H1 (cell line): Measurements from ENCODE around the gene FTSJ3. TPM values are rescaled to one million over a fixed set of nuclear protein-coding genes. Genes with fewer than 3 reads are reported as not detected.
"Not testable (repeated sequence)": the region's sequence is repeated elsewhere in the genome, so short reads cannot be mapped to it uniquely, and the experiment has no call there.

Experiments
- CTCF ChIA-PET: fragments of 300-600 bp; sonication (Branson Sonifier 250); formaldehyde crosslinking; loops from one replicate; lab custom pipeline; 2021; ENCODE audit not compliant: partially characterized antibody; lab: Charles Lee
- POLR2A ChIA-PET: fragments of 300-600 bp; sonication (Branson Sonifier 250); formaldehyde crosslinking; loops from one replicate; lab custom pipeline; 2021; ENCODE audit warnings: inconsistent platforms; ENCODE audit not compliant: partially characterized antibody; lab: Charles Lee
- DNase-seq, 2 experiments: peaks; one replicate each; pipeline versions ENCODE4 v3.0.0 to v3.0.0-alpha.2; 2010 to 2022; ENCODE audit warnings: low spot score in 2 of 2, low read depth in 1 of 2, mixed read lengths in 1 of 2
- FAIRE-seq: peaks from 2 replicates; lab custom pipeline; 2011; peaks lifted over from hg19 to GRCh38; lab: Jason Lieb, UNC
- H2AFZ ChIP-seq: 2 replicates; pipeline ENCODE4 v1.8.1; 2012; ENCODE audit warnings: low read length, inconsistent platforms
- H2AK5ac ChIP-seq: 2 replicates; pipeline ENCODE4 v1.6.1; 2013; ENCODE audit warnings: low read depth, low read length
- H2BK120ac ChIP-seq: replicated peaks from 2 replicates; pipeline ENCODE3; 2013; ENCODE audit warnings: low read depth, low read length, inconsistent platforms
- H2BK12ac ChIP-seq: 2 replicates; pipeline ENCODE4 v1.6.1; 2013; ENCODE audit warnings: low read depth, low read length
- H2BK15ac ChIP-seq: 2 replicates; pipeline ENCODE4 v1.6.1; 2013; ENCODE audit warnings: low read length
- H2BK20ac ChIP-seq: 2 replicates; pipeline ENCODE4 v1.6.1; 2013; ENCODE audit warnings: low read length
- H2BK5ac ChIP-seq: 2 replicates; pipeline ENCODE4 v1.6.1; 2013; ENCODE audit warnings: low read depth, low read length
- H3K14ac ChIP-seq: 2 replicates; pipeline ENCODE4 v1.6.1; 2013; ENCODE audit warnings: inconsistent platforms; ENCODE audit not compliant: insufficient read length
- H3K18ac ChIP-seq: 2 replicates; pipeline ENCODE4 v1.6.1; 2013; ENCODE audit warnings: low read length; ENCODE audit errors: extremely low read depth
- H3K23ac ChIP-seq: 2 replicates; pipeline ENCODE4 v1.6.1; 2013; ENCODE audit warnings: inconsistent platforms; ENCODE audit not compliant: insufficient read length
- H3K23me2 ChIP-seq: 2 replicates; pipeline ENCODE4 v1.6.1; 2013; ENCODE audit warnings: low read depth, low read length
- H3K27ac ChIP-seq: 2 replicates; pipeline ENCODE4 v1.6.1; 2011; ENCODE audit warnings: low read depth, low read length, inconsistent platforms
- H3K27me3 ChIP-seq, 4 experiments: replicated peaks in 1 of 4; 1 replicate in 1 of 4; 2 replicates in 3 of 4; pipeline versions ENCODE4 v1.6.1 to v1.8.1; 2011 to 2013; ENCODE audit warnings: low read length in 3 of 4, mild to moderate bottlenecking in 3 of 4, inconsistent platforms in 2 of 4, mixed read lengths in 2 of 4, moderate library complexity in 1 of 4; ENCODE audit not compliant: control insufficient read depth in 3 of 4, insufficient read depth in 3 of 4; ENCODE audit errors: extremely low read depth in 1 of 4
- H3K36me3 ChIP-seq, 4 experiments: 2 replicates each; pipeline versions ENCODE4 v1.6.1 to v1.8.1; 2011 to 2013; ENCODE audit warnings: mild to moderate bottlenecking in 4 of 4, low read length in 3 of 4, moderate library complexity in 2 of 4, control low read depth in 1 of 4, inconsistent platforms in 1 of 4; ENCODE audit not compliant: insufficient read depth in 4 of 4, control insufficient read depth in 2 of 4
- H3K4ac ChIP-seq: replicated peaks from 2 replicates; pipeline ENCODE3; 2013; ENCODE audit warnings: low read length, low read depth, mixed read lengths, inconsistent platforms; ENCODE audit not compliant: insufficient read length
- H3K4me1 ChIP-seq, 4 experiments: replicated peaks in 1 of 4; 1 replicate in 1 of 4; 2 replicates in 3 of 4; pipeline versions ENCODE4 v1.6.1 to v1.8.1; 2011 to 2013; ENCODE audit warnings: low read length in 3 of 4, inconsistent platforms in 2 of 4, mixed read lengths in 1 of 4; ENCODE audit not compliant: insufficient read depth in 4 of 4, control insufficient read depth in 3 of 4
- H3K4me2 ChIP-seq, 2 experiments: 2 replicates each; pipeline versions ENCODE4 v1.6.1 to v1.8.1; 2011 to 2013; ENCODE audit warnings: low read depth in 2 of 2, low read length in 2 of 2, control low read depth in 1 of 2, inconsistent platforms in 1 of 2, mild to moderate bottlenecking in 1 of 2; ENCODE audit not compliant: insufficient read depth in 1 of 2
- H3K4me3 ChIP-seq, 4 experiments: fragments of 200-600, 300-600 bp in 1 of 4; sonication (generic), shearing (Covaris generic), sonication (Bioruptor Twin) in 1 of 4; 2 replicates each; pipeline versions ENCODE4 v1.5.1 to v1.8.1; 2011 to 2016; ENCODE audit warnings: low read length in 4 of 4, low read depth in 3 of 4, control low read depth in 2 of 4, inconsistent platforms in 2 of 4, mild to moderate bottlenecking in 2 of 4, mixed read lengths in 1 of 4, moderate library complexity in 1 of 4; ENCODE audit not compliant: insufficient read depth in 2 of 4; ENCODE audit errors: extremely low read depth in 1 of 4
- H3K56ac ChIP-seq: replicated peaks from 2 replicates; pipeline ENCODE3; 2013; ENCODE audit warnings: low read depth, mild to moderate bottlenecking, mixed read lengths, low read length, inconsistent platforms; ENCODE audit not compliant: insufficient read length
- H3K79me1 ChIP-seq: 2 replicates; pipeline ENCODE4 v1.6.1; 2013; ENCODE audit warnings: low read depth, low read length, control low read depth
- H3K79me2 ChIP-seq, 2 experiments: 2 replicates each; pipeline versions ENCODE4 v1.6.1 to v1.8.1; 2012 to 2013; ENCODE audit warnings: low read length in 2 of 2, mild to moderate bottlenecking in 2 of 2, inconsistent platforms in 1 of 2; ENCODE audit not compliant: insufficient read depth in 2 of 2, control insufficient read depth in 1 of 2
- H3K9ac ChIP-seq, 4 experiments: replicated peaks in 1 of 4; 1 replicate in 1 of 4; 2 replicates in 3 of 4; pipeline versions ENCODE4 v1.6.1 to v1.8.1; 2011 to 2013; ENCODE audit warnings: low read depth in 3 of 4, low read length in 3 of 4, control low read depth in 2 of 4, mild to moderate bottlenecking in 2 of 4, moderate library complexity in 2 of 4, inconsistent platforms in 1 of 4; ENCODE audit errors: extremely low read depth in 1 of 4
- H3K9me3 ChIP-seq, 2 experiments: 2 replicates each; pipeline versions ENCODE4 v1.6.1 to v1.8.1; 2012 to 2013; ENCODE audit warnings: mild to moderate bottlenecking in 2 of 2, moderate library complexity in 2 of 2, control low read depth in 1 of 2, inconsistent platforms in 1 of 2, low read depth in 1 of 2, low read length in 1 of 2, mixed read lengths in 1 of 2; ENCODE audit not compliant: insufficient read depth in 2 of 2
- H4K20me1 ChIP-seq, 2 experiments: replicated peaks in 1 of 2; 2 replicates each; pipeline versions ENCODE3 to v1.8.1; 2011 to 2013; ENCODE audit warnings: inconsistent platforms in 2 of 2, low read length in 2 of 2, mild to moderate bottlenecking in 1 of 2; ENCODE audit not compliant: insufficient read depth in 2 of 2, control insufficient read depth in 1 of 2
- H4K5ac ChIP-seq: 2 replicates; pipeline ENCODE4 v1.6.1; 2013; ENCODE audit warnings: low read length, low read depth, mixed read lengths, inconsistent platforms; ENCODE audit not compliant: insufficient read length
- H4K8ac ChIP-seq: 2 replicates; pipeline ENCODE4 v1.8.0; 2013; ENCODE audit warnings: mild to moderate bottlenecking, moderate library complexity, low read length, inconsistent platforms; ENCODE audit not compliant: insufficient read depth; ENCODE audit errors: extremely low read depth
- H4K91ac ChIP-seq: replicated peaks from 2 replicates; pipeline ENCODE3; 2013; ENCODE audit warnings: low read length, mixed read lengths, inconsistent platforms; ENCODE audit not compliant: insufficient read length
- SRF ChIP-seq: IDR thresholded peaks from 2 replicates; pipeline ENCODE4 v1.6.1; 2011; ENCODE audit warnings: mild to moderate bottlenecking, low read depth, low read length, moderate library complexity
- WGBS, 2 experiments: shearing (Covaris generic) in 1 of 2; methylation state at CpG; one replicate each; pipeline versions ENCODE4 v1.1.6 to v1.1.7; 2013 to 2015; ENCODE audit warnings: low lambda C conversion rate in 2 of 2, mixed read lengths in 2 of 2, inconsistent platforms in 1 of 2, low coverage in 1 of 2, missing lambda C conversion rate in 1 of 2; ENCODE audit not compliant: insufficient replicate concordance in 2 of 2, insufficient coverage in 1 of 2, insufficient read length in 1 of 2; ENCODE audit errors: extremely low coverage in 1 of 2, missing lambda C conversion rate in 1 of 2; 5-methylcytosine and 5-hydroxymethylcytosine counted together
- polyA plus RNA-seq, 7 experiments: library from polyadenylated mRNA; depleted of rRNA in 3 of 7; stranded (reverse) in 5 of 7; unstranded in 2 of 7; fragments of >200 nt in 5 of 7; fragments of 200-250 nt in 2 of 7; gene quantifications; 1 replicate in 5 of 7; 2 replicates in 1 of 7; 4 replicates in 1 of 7; pipeline versions ENCODE4 v1.2.1 to v1.2.3, GENCODE V29; 2011 to 2013; ENCODE audit warnings: missing spikeins in 2 of 7, mixed read lengths in 2 of 7
- total RNA-seq: library from RNA; stranded (reverse); fragmentation: NEBNext Ultra II Directional; extraction: Animal tissue kit (Norgen Biotek cat#: 25700); gene quantifications from 2 replicates; pipeline ENCODE4 v1.2.1, GENCODE V29; 2021

The FTSJ3 gene
- total and polyA plus RNA-seq, 2 of the 8 experiments (the other 6 are each of a cell fraction or from before 2014, with no cell fraction given), result 42.7 to 77.2 TPM

DNA sequence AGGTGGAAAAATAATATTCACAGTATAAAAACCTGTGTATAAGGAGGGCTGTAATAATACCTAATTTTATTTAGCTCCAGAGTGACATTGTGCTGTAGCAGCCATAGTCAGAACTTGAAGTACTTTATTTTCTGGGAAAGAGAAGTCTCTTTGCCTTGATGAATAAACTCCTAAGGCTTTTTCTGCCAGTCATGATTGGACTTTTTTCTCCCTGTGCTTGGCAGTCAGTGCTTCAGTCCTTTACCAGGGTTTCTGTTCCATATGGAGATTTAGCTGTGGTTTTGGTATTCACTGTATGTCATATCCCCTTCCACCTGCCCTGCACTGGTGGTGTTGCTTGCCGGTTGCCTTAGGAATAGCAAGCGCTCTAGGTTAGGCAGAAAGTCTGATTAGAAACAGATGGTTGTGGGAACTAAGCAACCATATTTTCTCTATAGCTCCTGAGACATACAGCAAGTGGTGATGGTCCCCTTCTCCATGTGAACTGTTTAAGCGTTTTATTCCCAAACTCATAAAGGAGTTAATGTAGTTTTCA is 28.8 kb downstream of the FTSJ3 start (continued):
- TF ChIP-seq SRF, result no peak

GRCh38 chr17:63796375-63796774 is 31.1 kb downstream of the FTSJ3 start:
- H3K27me3 ChIP-seq, H3K56ac ChIP-seq, H2BK5ac ChIP-seq, H4K20me1 ChIP-seq, H2BK12ac ChIP-seq, H4K8ac ChIP-seq, H2AFZ ChIP-seq, H3K23ac ChIP-seq, H3K79me1 ChIP-seq, H3K9me3 ChIP-seq, H2BK15ac ChIP-seq, H3K27ac ChIP-seq, H3K4me1 ChIP-seq, H3K4me2 ChIP-seq, H3K4ac ChIP-seq, H2BK20ac ChIP-seq, H3K4me3 ChIP-seq, H3K23me2 ChIP-seq, CTCF ChIA-PET, H4K5ac ChIP-seq, H3K18ac ChIP-seq, H2BK120ac ChIP-seq, H4K91ac ChIP-seq, H3K9ac ChIP-seq, H2AK5ac ChIP-seq, H3K14ac ChIP-seq, FAIRE-seq: not testable (repeated sequence)
- Histone ChIP-seq H3K79me2 (peaks cover 0 to 15% of the 10 kb centered on the region in 2 experiments; a peak in 2 of 4 replicates), H3K36me3 (peaks cover 35 to 97% (median 75%) of the 10 kb centered on the region in 4 experiments)
- POLR2A ChIA-PET, result interaction anchor here (1.1 to 5.9 kb wide), 5 partner anchors 18 to 39 kb away, joined by 3 to 34 read pairs (median 4); partner anchors contain the start of genes CCDC47 and DDX42
- WGBS, 2 experiments, result 97% methylated on average over 10 of the region's 10 CpGs; no CpG with 5 or more reads in 1 of the 2 experiments
- peak in 1 of 2 experiments; percentile 10 for DNase-seq
